CD14-positive monocyte (primary cell): ENCODE data around the gene ZCCHC8. TPM values are rescaled to one million over a fixed set of nuclear protein-coding genes. Genes with fewer than 3 reads are reported as not detected.
"Not testable (repeated sequence)": the region's sequence is repeated elsewhere in the genome, so short reads cannot be mapped to it uniquely, and the experiment has no call there.

Experiments used
- DNase-seq, 3 donors: peaks; one replicate each; pipeline ENCODE4 v3.0.0-alpha.2; 2011 to 2022
- H2AFZ ChIP-seq: 2 replicates; pipeline ENCODE4 v1.6.0; 2012; ENCODE audit warnings: mild to moderate bottlenecking, low read depth, low read length, inconsistent platforms; ENCODE audit not compliant: insufficient read depth, poor library complexity, severe bottlenecking
- H3K27ac ChIP-seq, 2 donors: 1 replicate in 1 of 2; 2 replicates in 1 of 2; pipeline ENCODE4 v1.5.1; 2012 to 2013; ENCODE audit warnings: low read length in 2 of 2, control low read depth in 1 of 2, inconsistent platforms in 1 of 2, low read depth in 1 of 2, mild to moderate bottlenecking in 1 of 2
- H3K27me3 ChIP-seq, 2 donors: one replicate each; pipeline versions ENCODE4 v1.6.0 to v1.6.1; 2011 to 2013; ENCODE audit warnings: low read length in 2 of 2; ENCODE audit not compliant: control insufficient read depth in 2 of 2, insufficient read depth in 2 of 2
- H3K36me3 ChIP-seq, 2 donors: replicated peaks in 1 of 2; 1 replicate in 1 of 2; 2 replicates in 1 of 2; pipeline versions ENCODE4 v1.5.1 to v1.6.1; 2012 to 2013; ENCODE audit warnings: low read length in 2 of 2, control low read depth in 1 of 2, inconsistent platforms in 1 of 2, mild to moderate bottlenecking in 1 of 2; ENCODE audit not compliant: insufficient read depth in 2 of 2, control insufficient read depth in 1 of 2
- H3K4me1 ChIP-seq, 2 donors: 1 replicate in 1 of 2; 2 replicates in 1 of 2; pipeline versions ENCODE4 v1.5.1 to v1.6.1; 2012 to 2013; ENCODE audit warnings: low read length in 2 of 2, control low read depth in 1 of 2, inconsistent platforms in 1 of 2, mild to moderate bottlenecking in 1 of 2, moderate library complexity in 1 of 2; ENCODE audit not compliant: insufficient read depth in 2 of 2, control insufficient read depth in 1 of 2
- H3K4me2 ChIP-seq: replicated peaks from 2 replicates; pipeline ENCODE3; 2012; ENCODE audit warnings: low read length, moderate library complexity, mild to moderate bottlenecking; ENCODE audit not compliant: poor library complexity, severe bottlenecking; ENCODE audit errors: extremely low read depth
- H3K4me3 ChIP-seq, 3 experiments: fragments of 200-600 bp in 1 of 3; sonication (generic) in 1 of 3; replicated peaks in 1 of 3; 1 replicate in 2 of 3; 2 replicates in 1 of 3; pipeline ENCODE4 v1.5.1; 2011 to 2013; ENCODE audit warnings: low read length in 3 of 3, mild to moderate bottlenecking in 3 of 3, control low read depth in 2 of 3, low read depth in 2 of 3, inconsistent platforms in 1 of 3, moderate library complexity in 1 of 3
- H3K79me2 ChIP-seq: 2 replicates; pipeline ENCODE4 v1.6.0; 2012; ENCODE audit warnings: mild to moderate bottlenecking, control low read depth, inconsistent platforms, low read length, moderate library complexity; ENCODE audit not compliant: insufficient read depth
- H3K9ac ChIP-seq: 2 replicates; pipeline ENCODE4 v1.6.0; 2017; ENCODE audit warnings: low read length, mild to moderate bottlenecking; ENCODE audit not compliant: insufficient read depth, poor library complexity, severe bottlenecking
- H3K9me3 ChIP-seq, 2 donors: replicated peaks in 1 of 2; 1 replicate in 1 of 2; 2 replicates in 1 of 2; pipeline versions ENCODE4 v1.5.1 to v1.6.1; 2012 to 2013; ENCODE audit warnings: low read length in 2 of 2, control low read depth in 1 of 2; ENCODE audit not compliant: control insufficient read depth in 1 of 2, insufficient read depth in 1 of 2
- H4K20me1 ChIP-seq: 2 replicates; pipeline ENCODE4 v1.6.0; 2012; ENCODE audit warnings: mild to moderate bottlenecking, low read length, control low read depth, moderate library complexity; ENCODE audit not compliant: insufficient read depth
- H3K27ac Mint-ChIP-seq, 7 donors: one replicate each; pipeline ENCODE4 v1.8.0; 2020; ENCODE audit warnings: mild to moderate bottlenecking in 7 of 7, mixed read lengths in 7 of 7, moderate library complexity in 6 of 7, inconsistent platforms in 2 of 7
- H3K27me3 Mint-ChIP-seq, 3 donors: one replicate each; pipeline ENCODE4 v1.8.0; 2021 to 2022; ENCODE audit warnings: low read depth in 3 of 3, mild to moderate bottlenecking in 3 of 3, mixed read lengths in 3 of 3, moderate library complexity in 3 of 3, inconsistent platforms in 1 of 3
- H3K36me3 Mint-ChIP-seq, 2 donors: one replicate each; pipeline ENCODE4 v1.8.0; 2020; ENCODE audit warnings: mixed read lengths in 2 of 2, inconsistent platforms in 1 of 2, mild to moderate bottlenecking in 1 of 2
- H3K4me1 Mint-ChIP-seq: one replicate; pipeline ENCODE4 v1.8.0; 2020; ENCODE audit warnings: mild to moderate bottlenecking, mixed read lengths
- H3K4me3 Mint-ChIP-seq, 2 donors: one replicate each; pipeline ENCODE4 v1.8.0; 2020; ENCODE audit warnings: mild to moderate bottlenecking in 2 of 2, mixed read lengths in 2 of 2, moderate library complexity in 1 of 2
- H3K9me3 Mint-ChIP-seq, 7 donors: one replicate each; pipeline ENCODE4 v1.8.0; 2020 to 2022; ENCODE audit warnings: mixed read lengths in 7 of 7, mild to moderate bottlenecking in 6 of 7, moderate library complexity in 6 of 7, inconsistent platforms in 2 of 7
- WGBS: methylation state at CpG from one replicate; pipeline ENCODE4 v1.1.5; 2013; ENCODE audit warnings: missing lambda C conversion rate; ENCODE audit not compliant: insufficient coverage; 5-methylcytosine and 5-hydroxymethylcytosine counted together
- intact Hi-C, 2 donors: fragments of 100-400 bp; cut with micrococcal nuclease; formaldehyde crosslinking; loops; one replicate each; pipeline versions ENCODE4 v1.15.0 to v1.15.1; 2023
- polyA plus RNA-seq, 3 donors: library from polyadenylated mRNA; depleted of rRNA in 1 of 3; unstranded in 2 of 3; stranded (reverse) in 1 of 3; fragments of 300-500 nt in 2 of 3; fragments of >200 nt in 1 of 3; fragmentation: Illumina TruSeq in 2 of 3; gene quantifications; 1 replicate in 2 of 3; 2 replicates in 1 of 3; pipeline ENCODE4 v1.2.3, GENCODE V29; 2012 to 2021
- TF ChIP-seq, protein P1 (sequence below): fragments of 200-600 bp; IDR thresholded peaks from one replicate; pipeline ENCODE4 v1.8.0; 2022; ENCODE audit warnings: antibody characterized with exemption, mild to moderate bottlenecking

The ZCCHC8 gene
- polyA plus RNA-seq, 3 donors, result 2.5 to 25.4 (median 5.4) TPM

DNA sequence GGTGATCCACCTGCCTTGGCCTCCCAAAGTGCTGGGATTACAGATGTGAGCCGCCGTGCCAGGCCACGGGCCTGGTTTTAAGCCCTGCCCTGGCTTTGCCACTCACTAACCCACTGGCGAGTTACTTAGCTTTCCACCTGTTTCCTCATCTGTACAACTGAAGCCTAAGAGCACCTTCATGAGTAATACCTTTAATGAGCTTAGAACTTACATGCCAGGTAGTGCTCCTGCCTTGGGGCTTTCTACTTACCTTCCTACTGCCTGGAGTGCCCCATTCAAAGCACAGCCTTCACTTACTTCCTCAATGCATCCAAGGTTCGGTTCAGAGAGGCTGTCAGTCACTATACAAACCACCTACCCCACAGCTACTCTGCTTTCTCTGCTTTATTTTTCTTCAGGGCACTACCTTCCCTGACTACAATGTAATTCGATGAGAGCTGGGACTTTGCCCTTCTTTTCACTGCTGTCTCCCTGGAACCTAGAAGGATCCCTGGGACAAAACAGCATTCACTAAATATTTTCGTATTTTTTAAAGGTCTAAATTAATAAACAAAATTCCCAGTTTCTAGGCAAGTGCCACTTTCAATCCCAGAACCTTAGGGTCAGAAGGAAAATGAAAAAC lies 13.8 kb downstream of the ZCCHC8 start:
- H3K4me3 ChIP-seq, result no peak overlapping the region
- no peak overlapping the region for H3K4me2 ChIP-seq
- Mint-ChIP-seq H3K27ac (peak overlapping the region in 3 of 7 donors; percentile 40 to 70 (median 55)), H3K9me3 (peaks cover 0 to 3% (median 0%) of the 10 kb centered on the region in 7 donors), H3K4me3 (no peak overlapping the region), H3K27me3 (no peaks in the 10 kb centered on the region), H3K36me3 (peaks cover 76 to 92% of the 10 kb centered on the region in 2 donors), H3K4me1 (no peaks in the 10 kb centered on the region)
- H2AFZ ChIP-seq, result no peak overlapping the region
- TF ChIP-seq, protein P1, sequence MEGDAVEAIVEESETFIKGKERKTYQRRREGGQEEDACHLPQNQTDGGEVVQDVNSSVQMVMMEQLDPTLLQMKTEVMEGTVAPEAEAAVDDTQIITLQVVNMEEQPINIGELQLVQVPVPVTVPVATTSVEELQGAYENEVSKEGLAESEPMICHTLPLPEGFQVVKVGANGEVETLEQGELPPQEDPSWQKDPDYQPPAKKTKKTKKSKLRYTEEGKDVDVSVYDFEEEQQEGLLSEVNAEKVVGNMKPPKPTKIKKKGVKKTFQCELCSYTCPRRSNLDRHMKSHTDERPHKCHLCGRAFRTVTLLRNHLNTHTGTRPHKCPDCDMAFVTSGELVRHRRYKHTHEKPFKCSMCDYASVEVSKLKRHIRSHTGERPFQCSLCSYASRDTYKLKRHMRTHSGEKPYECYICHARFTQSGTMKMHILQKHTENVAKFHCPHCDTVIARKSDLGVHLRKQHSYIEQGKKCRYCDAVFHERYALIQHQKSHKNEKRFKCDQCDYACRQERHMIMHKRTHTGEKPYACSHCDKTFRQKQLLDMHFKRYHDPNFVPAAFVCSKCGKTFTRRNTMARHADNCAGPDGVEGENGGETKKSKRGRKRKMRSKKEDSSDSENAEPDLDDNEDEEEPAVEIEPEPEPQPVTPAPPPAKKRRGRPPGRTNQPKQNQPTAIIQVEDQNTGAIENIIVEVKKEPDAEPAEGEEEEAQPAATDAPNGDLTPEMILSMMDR, result no peak
- H3K36me3 ChIP-seq, result peaks cover 80 to 100% of the 10 kb centered on the region in 2 donors
- no peaks in the 10 kb centered on the region for H3K4me1 ChIP-seq
- H3K9ac ChIP-seq, result no peak overlapping the region
- peaks cover 21% of the 10 kb centered on the region for H3K79me2 ChIP-seq
- H3K27ac ChIP-seq, result no peak overlapping the region
- no peaks in the 10 kb centered on the region for H3K9me3 ChIP-seq
- intact Hi-C loops, result no loop called here
- DNase-seq, result no peak
- H3K27me3 ChIP-seq, result no peaks in the 10 kb centered on the region
- 97% methylated on average over 5 of the region's 7 CpGs for WGBS
- H4K20me1 ChIP-seq, result peaks cover 12% of the 10 kb centered on the region

DNA sequence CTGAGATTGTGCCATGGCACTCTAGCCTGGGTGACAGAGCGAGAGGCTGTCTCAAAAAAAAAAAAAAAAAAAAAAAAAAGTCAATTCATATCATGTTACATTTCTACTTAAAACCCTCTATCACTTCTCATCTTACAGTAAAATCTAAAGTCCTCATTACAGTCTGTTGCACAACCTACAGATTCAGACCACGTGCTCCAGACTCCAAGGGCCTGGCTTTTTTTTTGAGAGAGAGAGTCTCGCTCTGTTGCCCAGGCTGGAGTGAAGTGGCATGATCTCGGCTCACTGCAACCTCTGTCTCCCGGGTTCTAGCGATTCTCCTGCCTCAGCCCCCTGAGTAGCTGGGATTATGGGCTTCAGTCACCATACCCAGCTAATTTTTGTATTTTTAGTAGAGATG lies 14.4 kb downstream of the ZCCHC8 start:
- intact Hi-C loops, DNase-seq, H3K4me3 ChIP-seq, H3K4me3 Mint-ChIP-seq, H3K27me3 Mint-ChIP-seq, H3K27me3 ChIP-seq, H3K9me3 ChIP-seq, H4K20me1 ChIP-seq, H3K27ac ChIP-seq, H3K27ac Mint-ChIP-seq, H3K4me1 ChIP-seq, H3K9ac ChIP-seq, H3K4me2 ChIP-seq, H2AFZ ChIP-seq, H3K9me3 Mint-ChIP-seq, H3K4me1 Mint-ChIP-seq: not testable (repeated sequence)
- peaks cover 82 to 100% of the 10 kb centered on the region in 2 donors for H3K36me3 ChIP-seq
- H3K79me2 ChIP-seq, result peaks cover 17% of the 10 kb centered on the region
- H3K36me3 Mint-ChIP-seq, result peaks cover 76 to 92% of the 10 kb centered on the region in 2 donors
- WGBS, result 90% methylated on average over 2 of the region's 6 CpGs

DNA sequence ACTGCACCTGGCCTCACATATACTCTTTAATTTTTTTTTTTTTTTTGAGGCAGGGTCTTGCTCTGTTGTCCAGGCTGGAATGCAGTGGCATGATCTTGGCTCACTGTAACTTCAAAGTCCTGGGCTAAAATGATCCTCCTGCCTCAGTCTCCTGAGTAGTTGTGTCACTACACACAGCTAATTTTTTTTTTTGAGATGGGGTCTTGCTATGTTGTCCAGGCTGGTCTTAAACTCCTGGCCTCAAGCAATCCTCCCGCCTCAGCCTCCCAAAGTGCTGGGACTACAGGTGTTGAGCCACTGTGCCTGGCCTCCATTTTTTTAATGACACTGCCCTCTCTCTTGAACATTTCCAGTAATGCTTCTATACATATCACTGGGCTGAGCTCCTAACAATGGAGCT lies 16.3 kb downstream of the ZCCHC8 start:
- H3K9ac ChIP-seq, H4K20me1 ChIP-seq, H3K27me3 Mint-ChIP-seq, H3K4me1 Mint-ChIP-seq, intact Hi-C loops, H3K9me3 Mint-ChIP-seq, H3K4me3 ChIP-seq, H3K27me3 ChIP-seq, H3K4me3 Mint-ChIP-seq, H3K4me2 ChIP-seq, DNase-seq, H2AFZ ChIP-seq, H3K9me3 ChIP-seq, H3K4me1 ChIP-seq, H3K27ac ChIP-seq: not testable (repeated sequence)
- Mint-ChIP-seq H3K27ac (peak overlapping the region in 3 of 7 donors; percentile 23 to 72 (median 26)), H3K36me3 (peaks cover 75 to 92% of the 10 kb centered on the region in 2 donors)
- Histone ChIP-seq H3K79me2 (peaks cover 11% of the 10 kb centered on the region), H3K36me3 (peaks cover 84 to 100% of the 10 kb centered on the region in 2 donors)
- WGBS, result 100% methylated on average over 1 of the region's 1 CpG
